ENCODE results near the gene CHST7. TPM values are rescaled to one million over a fixed set of nuclear protein-coding genes. Genes with fewer than 3 reads are reported as not detected.
"Not testable (repeated sequence)": the region's sequence is repeated elsewhere in the genome, so short reads cannot be mapped to it uniquely, and the experiment has no call there.

The CHST7 gene
- 1 to 10 TPM; 6.6 to 7.8 TPM for total RNA-seq
- polyA plus RNA-seq (ENCODE audit: insufficient read length in 2 of 2), result 10 to 100 TPM; 11.0 to 11.1 TPM
- long read RNA-seq, donor 1, transcript CHST7-201 (2 exons, 2,289 nt), result major isoform, 10 of 10 reads
- long read RNA-seq, donor 1, partial matches to known transcripts, result 0 of 10 reads
- long read RNA-seq, donor 1, other reads (novel, unspliced or antisense), result 0 of 10 reads
- long read RNA-seq, donor 2, partial matches to known transcripts, result 0 of 4 reads
- long read RNA-seq, donor 2, other reads (novel, unspliced or antisense), result 0 of 4 reads
- long read RNA-seq, donor 3, transcript CHST7-201 (2 exons, 2,289 nt), result major isoform, 5 of 5 reads
- long read RNA-seq, donor 3, partial matches to known transcripts, result 0 of 5 reads
- long read RNA-seq, donor 3, other reads (novel, unspliced or antisense), result 0 of 5 reads
- long read RNA-seq, donor 4, partial matches to known transcripts, result 8 of 12 reads
- long read RNA-seq, donor 4, other reads (novel, unspliced or antisense), result 0 of 12 reads

GRCh38 chrX:46573331-46573891 is at the start of gene CHST7:
TSS of gene CHST7 (plus strand) at chrX:46573765. CDS start at chrX:46573932, 167 bp downstream.
- 24% methylated on average over 32 of the region's 35 CpGs for WGBS (ENCODE audit: insufficient coverage)
- peak within 1 kb of the TSS; percentile 51 for H3K4me3 ChIP-seq (ENCODE audit: low read depth, low read length)
- no peaks in the 10 kb centered on the region for H3K36me3 ChIP-seq (ENCODE audit: control insufficient read depth, insufficient read depth, low read length)
- H3K27ac ChIP-seq (ENCODE audit: low read depth, low read length), result no peak within 1 kb of the TSS
- H3K9me3 ChIP-seq (ENCODE audit: control insufficient read depth, insufficient read depth, low read length), result no peaks in the 10 kb centered on the region
- H3K27me3 ChIP-seq (ENCODE audit: control insufficient read depth, insufficient read depth, low read length), result peaks cover 5% of the 10 kb centered on the region
- no peaks in the 10 kb centered on the region for H3K4me1 ChIP-seq (ENCODE audit: control insufficient read depth, insufficient read depth, low read length)
- peak in 2 of 6 donors; percentile 72 to 75 for DNase-seq (ENCODE audit: low read depth in 4 of 6, low spot score in 6 of 6)

GRCh38 chrX:46528640-46529039 is 44.9 kb upstream of the CHST7 start:
- not testable (repeated sequence) for H3K36me3 ChIP-seq (ENCODE audit: control insufficient read depth, insufficient read depth, low read length)
- 83% methylated on average over 2 of the region's 6 CpGs for WGBS (ENCODE audit: insufficient coverage)

DNA sequence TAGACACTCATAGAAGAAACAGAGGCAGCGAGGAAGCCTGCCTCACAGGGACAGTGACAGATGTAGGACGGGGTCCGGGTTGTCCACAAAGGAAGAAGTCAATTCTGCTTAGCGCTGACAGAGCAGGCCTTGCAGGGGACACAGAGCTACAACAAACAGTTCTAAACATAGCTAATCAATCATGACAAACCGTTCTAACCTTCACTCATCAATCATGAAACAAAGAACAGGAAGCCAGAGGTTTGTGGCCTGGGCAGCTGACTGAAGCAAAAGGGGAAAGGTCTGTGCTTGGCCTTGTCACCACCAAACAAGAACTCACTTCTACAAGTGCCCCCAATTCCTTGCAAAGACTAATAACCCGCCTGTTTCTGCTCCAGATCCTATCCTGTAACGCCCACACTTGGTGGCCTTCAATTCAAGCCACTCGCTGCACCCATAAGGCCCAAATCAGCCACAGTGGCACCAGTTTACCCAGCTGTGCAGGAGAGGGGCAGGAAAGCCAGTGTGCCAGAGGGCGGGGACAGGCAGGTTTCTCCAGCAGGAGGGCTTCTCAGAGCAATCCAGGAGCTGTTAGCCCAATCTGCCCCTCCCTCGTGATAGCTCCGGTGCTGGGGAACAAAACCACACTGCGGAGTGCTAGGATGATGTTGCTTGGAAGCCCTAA is 43.7 kb upstream of the CHST7 start:
- not testable (repeated sequence) for H3K4me3 ChIP-seq (ENCODE audit: low read depth, low read length); H3K9me3 ChIP-seq (ENCODE audit: control insufficient read depth, insufficient read depth, low read length); H3K27ac ChIP-seq (ENCODE audit: low read depth, low read length); H3K4me1 ChIP-seq (ENCODE audit: control insufficient read depth, insufficient read depth, low read length); DNase-seq (ENCODE audit: low read depth in 4 of 6, low spot score in 6 of 6); H3K27me3 ChIP-seq (ENCODE audit: control insufficient read depth, insufficient read depth, low read length); H3K36me3 ChIP-seq (ENCODE audit: control insufficient read depth, insufficient read depth, low read length)
- 53% methylated on average over 8 of the region's 12 CpGs for WGBS (ENCODE audit: insufficient coverage)

More at GRCh38 chrX:46528640-46529039, 44.9 kb upstream of the CHST7 start:
- not testable (repeated sequence) for H3K9me3 ChIP-seq (ENCODE audit: control insufficient read depth, insufficient read depth, low read length); H3K4me3 ChIP-seq (ENCODE audit: low read depth, low read length); H3K4me1 ChIP-seq (ENCODE audit: control insufficient read depth, insufficient read depth, low read length); DNase-seq (ENCODE audit: low read depth in 4 of 6, low spot score in 6 of 6); H3K27me3 ChIP-seq (ENCODE audit: control insufficient read depth, insufficient read depth, low read length); H3K27ac ChIP-seq (ENCODE audit: low read depth, low read length)

DNA sequence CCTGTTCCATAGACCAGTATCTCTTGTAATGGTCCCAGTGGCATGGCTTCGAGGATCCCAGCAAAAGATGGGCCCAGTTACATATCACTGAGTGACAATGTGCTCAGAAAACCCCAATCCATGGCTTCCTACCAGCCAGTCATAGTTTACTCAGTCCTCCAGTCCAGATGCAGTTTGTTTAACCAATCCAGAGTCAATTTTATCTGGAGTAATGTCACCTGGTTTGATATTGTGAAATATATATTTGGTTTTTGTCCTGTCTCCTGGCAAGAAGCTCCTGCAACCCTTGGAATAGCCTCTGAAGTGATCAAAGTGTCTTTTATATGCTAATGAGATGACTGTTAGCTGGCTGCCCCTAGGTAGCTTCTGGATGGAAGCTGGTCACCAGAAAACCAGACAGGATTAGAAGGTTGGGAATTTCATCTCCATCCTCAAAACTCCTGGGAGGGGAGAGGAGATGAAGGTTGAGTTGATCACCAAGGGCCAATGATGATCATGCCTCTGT is 43.1 kb upstream of the CHST7 start:
- H3K4me3 ChIP-seq (ENCODE audit: low read depth, low read length); H3K36me3 ChIP-seq (ENCODE audit: control insufficient read depth, insufficient read depth, low read length); H3K9me3 ChIP-seq (ENCODE audit: control insufficient read depth, insufficient read depth, low read length); DNase-seq (ENCODE audit: low read depth in 4 of 6, low spot score in 6 of 6); H3K27ac ChIP-seq (ENCODE audit: low read depth, low read length); H3K4me1 ChIP-seq (ENCODE audit: control insufficient read depth, insufficient read depth, low read length); H3K27me3 ChIP-seq (ENCODE audit: control insufficient read depth, insufficient read depth, low read length): not testable (repeated sequence)
- WGBS (ENCODE audit: insufficient coverage), result 63% methylated on average over 1 of the region's 1 CpG

DNA sequence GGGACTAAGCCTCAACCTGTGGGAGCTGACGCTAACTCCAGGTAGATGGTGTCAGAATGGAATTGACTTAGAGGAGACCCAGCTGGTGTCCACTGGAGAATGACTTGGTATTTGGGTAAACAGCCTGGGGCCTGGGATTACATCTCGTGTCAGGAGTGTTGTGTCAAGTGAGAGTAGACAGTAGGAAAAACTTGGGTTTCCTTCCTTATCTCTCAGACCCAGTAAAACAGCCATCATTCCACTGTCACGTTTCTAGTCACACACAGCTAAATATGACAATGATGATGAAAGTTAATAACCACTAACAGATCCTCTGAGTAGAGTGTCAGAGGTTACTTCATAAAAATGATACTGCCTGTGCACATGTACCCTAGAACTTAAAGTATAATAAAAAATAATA is 42.1 kb upstream of the CHST7 start:
- 79% methylated on average over 1 of the region's 3 CpGs for WGBS (ENCODE audit: insufficient coverage)
- H3K36me3 ChIP-seq (ENCODE audit: control insufficient read depth, insufficient read depth, low read length), result peaks cover 4% of the 10 kb centered on the region
- no peaks in the 10 kb centered on the region for H3K27me3 ChIP-seq (ENCODE audit: control insufficient read depth, insufficient read depth, low read length)
- no peaks in the 10 kb centered on the region for H3K4me1 ChIP-seq (ENCODE audit: control insufficient read depth, insufficient read depth, low read length)
- no peak overlapping the region for H3K4me3 ChIP-seq (ENCODE audit: low read depth, low read length)
- no peak for DNase-seq (ENCODE audit: low read depth in 4 of 6, low spot score in 6 of 6)
- no peaks in the 10 kb centered on the region for H3K9me3 ChIP-seq (ENCODE audit: control insufficient read depth, insufficient read depth, low read length)
- no peak overlapping the region for H3K27ac ChIP-seq (ENCODE audit: low read depth, low read length)

GRCh38 chrX:46543441-46543840 is 30.1 kb upstream of the CHST7 start:
- no peak overlapping the region for H3K27ac ChIP-seq (ENCODE audit: low read depth, low read length)
- no peak for DNase-seq (ENCODE audit: low read depth in 4 of 6, low spot score in 6 of 6)
- H3K36me3 ChIP-seq (ENCODE audit: control insufficient read depth, insufficient read depth, low read length), result no peaks in the 10 kb centered on the region
- H3K9me3 ChIP-seq (ENCODE audit: control insufficient read depth, insufficient read depth, low read length), result no peaks in the 10 kb centered on the region
- WGBS (ENCODE audit: insufficient coverage), result 57% methylated on average over 1 of the region's 2 CpGs
- no peaks in the 10 kb centered on the region for H3K27me3 ChIP-seq (ENCODE audit: control insufficient read depth, insufficient read depth, low read length)
- H3K4me1 ChIP-seq (ENCODE audit: control insufficient read depth, insufficient read depth, low read length), result peaks cover 6% of the 10 kb centered on the region
- H3K4me3 ChIP-seq (ENCODE audit: low read depth, low read length), result no peak overlapping the region

DNA sequence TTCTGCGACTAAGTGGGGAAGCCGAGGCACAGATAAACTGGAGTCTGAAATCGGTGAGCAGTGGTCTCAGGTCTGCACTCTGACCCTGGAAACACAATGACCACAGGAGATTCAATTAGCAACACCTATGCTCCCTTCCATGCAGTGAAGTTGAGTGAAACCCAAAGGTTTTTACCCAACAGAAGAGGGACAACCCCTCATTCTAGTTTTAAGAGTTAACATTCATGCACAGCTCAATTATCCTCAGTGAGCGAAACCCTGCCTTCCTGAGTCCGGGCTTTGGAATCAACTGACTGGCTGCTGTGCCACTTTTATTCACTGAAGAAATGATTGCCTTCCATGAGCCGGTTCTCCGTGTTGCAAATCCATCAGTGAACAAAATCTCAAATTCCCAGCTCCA is 29.0 kb upstream of the CHST7 start:
- peak in 2 of 6 donors; percentile 3 to 4 for DNase-seq (ENCODE audit: low read depth in 4 of 6, low spot score in 6 of 6)
- H3K36me3 ChIP-seq (ENCODE audit: control insufficient read depth, insufficient read depth, low read length); H3K9me3 ChIP-seq (ENCODE audit: control insufficient read depth, insufficient read depth, low read length); H3K4me1 ChIP-seq (ENCODE audit: control insufficient read depth, insufficient read depth, low read length); H3K27ac ChIP-seq (ENCODE audit: low read depth, low read length); H3K27me3 ChIP-seq (ENCODE audit: control insufficient read depth, insufficient read depth, low read length): not testable (repeated sequence)
- 60% methylated on average over 5 of the region's 7 CpGs for WGBS (ENCODE audit: insufficient coverage)
- H3K4me3 ChIP-seq (ENCODE audit: low read depth, low read length), result peak overlapping the region; percentile 80

- Histone ChIP-seq H3K4me3 (ENCODE audit: low read depth, low read length) (peak within 1 kb of the TSS; percentile 80), H3K9me3 (ENCODE audit: control insufficient read depth, insufficient read depth, low read length) (no peaks in the 10 kb centered on the region), H3K27ac (ENCODE audit: low read depth, low read length) (peak within 1 kb of the TSS; percentile 75), H3K36me3 (ENCODE audit: control insufficient read depth, insufficient read depth, low read length) (no peaks in the 10 kb centered on the region), H3K4me1 (ENCODE audit: control insufficient read depth, insufficient read depth, low read length) (peaks cover 6% of the 10 kb centered on the region), H3K27me3 (ENCODE audit: control insufficient read depth, insufficient read depth, low read length) (no peaks in the 10 kb centered on the region)
- DNase-seq (ENCODE audit: low read depth in 4 of 6, low spot score in 6 of 6), result peak; percentile 77 to 98 (median 86)
- WGBS (ENCODE audit: insufficient coverage), result 26% methylated on average over 55 of the region's 57 CpGs
These were observed 28.2 kb upstream of the CHST7 start, which contains the start of gene ZNF674 for GRCh38 chrX:46545111-46546005. TSS of gene ZNF674 (minus strand) at chrX:46545421. CDS start at chrX:46542087, 3,334 bp downstream.

DNA sequence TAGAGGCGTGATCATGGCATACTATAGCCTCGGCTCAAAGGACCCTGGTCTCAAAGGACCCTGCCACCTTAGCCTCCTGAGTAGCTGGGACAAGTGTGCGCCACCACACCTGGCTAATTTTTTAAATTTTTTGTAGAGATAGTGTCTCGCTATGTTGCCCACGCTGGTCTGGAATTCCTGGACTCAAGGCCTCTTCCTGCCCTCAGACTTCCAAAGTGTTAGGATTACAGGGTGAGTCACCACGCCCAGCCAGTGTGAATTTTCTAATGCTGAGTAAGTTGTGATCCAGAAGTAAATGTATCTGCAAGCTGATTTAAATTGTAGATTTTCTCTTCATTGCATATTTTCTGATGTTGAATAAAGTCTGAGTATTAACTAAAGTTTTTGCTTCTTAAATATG is 25.7 kb upstream of the CHST7 start:
- H3K27me3 ChIP-seq (ENCODE audit: control insufficient read depth, insufficient read depth, low read length), result no peaks in the 10 kb centered on the region
- 83% methylated on average over 2 of the region's 6 CpGs for WGBS (ENCODE audit: insufficient coverage)
- no peaks in the 10 kb centered on the region for H3K9me3 ChIP-seq (ENCODE audit: control insufficient read depth, insufficient read depth, low read length)
- no peaks in the 10 kb centered on the region for H3K36me3 ChIP-seq (ENCODE audit: control insufficient read depth, insufficient read depth, low read length)
- peaks cover 6% of the 10 kb centered on the region for H3K4me1 ChIP-seq (ENCODE audit: control insufficient read depth, insufficient read depth, low read length)
- no peak overlapping the region for H3K4me3 ChIP-seq (ENCODE audit: low read depth, low read length)
- DNase-seq (ENCODE audit: low read depth in 4 of 6, low spot score in 6 of 6), result no peak
- no peak overlapping the region for H3K27ac ChIP-seq (ENCODE audit: low read depth, low read length)
